Panc1 (cell line): ENCODE data around the gene ACADSB. TPM values are rescaled to one million over a fixed set of nuclear protein-coding genes. Genes with fewer than 3 reads are reported as not detected.

ENCODE experiments used
- ATAC-seq: fragments of 200-7000 bp; cut with Tn5 transposase; 2 replicates; pipeline ENCODE4 v1.9.1; 2020; ENCODE audit warnings: mild to moderate bottlenecking, moderate library complexity
- BruUV-seq: library from RNA; stranded (reverse); fragments of 400-500 nt; replicated peaks from 2 replicates; lab custom pipeline; 2021; lab: Mats Ljungman, UMichigan
- CTCF ChIA-PET: fragments of 300-600 bp; sonication (Branson Sonifier 250); formaldehyde crosslinking; loops from one replicate; lab custom pipeline; 2022; ENCODE audit warnings: antibody characterized with exemption; lab: Charles Lee
- POLR2A ChIA-PET: fragments of 300-600 bp; sonication (Branson Sonifier 250); formaldehyde crosslinking; loops from one replicate; lab custom pipeline; 2022; ENCODE audit warnings: antibody characterized with exemption; lab: Charles Lee
- DNase-seq: peaks from one replicate; pipeline ENCODE4 v3.0.0-alpha.2; 2010; ENCODE audit warnings: low read depth, low spot score
- H3K27ac ChIP-seq: 2 replicates; pipeline ENCODE4 v1.5.1; 2011; ENCODE audit warnings: mild to moderate bottlenecking, low read length, inconsistent platforms
- H3K27me3 ChIP-seq: fragments of 200-500 bp; sonication (Bioruptor generic); 2 replicates; pipeline ENCODE4 v1.6.0; 2014; ENCODE audit warnings: low read length, inconsistent platforms; ENCODE audit not compliant: control insufficient read depth, insufficient read depth
- H3K36me3 ChIP-seq: fragments of 200-500 bp; sonication (Bioruptor generic); 2 replicates; pipeline ENCODE4 v1.5.1; 2014; ENCODE audit warnings: inconsistent platforms, mild to moderate bottlenecking, low read length, moderate library complexity; ENCODE audit not compliant: control insufficient read depth, insufficient read depth
- H3K4me1 ChIP-seq: 2 replicates; pipeline ENCODE4 v1.5.1; 2011; ENCODE audit warnings: inconsistent platforms, mild to moderate bottlenecking, low read length, moderate library complexity; ENCODE audit not compliant: control insufficient read depth, insufficient read depth
- H3K4me3 ChIP-seq, 2 experiments: 2 replicates each; pipeline ENCODE4 v1.5.1; 2011 to 2012; ENCODE audit warnings: low read depth in 2 of 2, low read length in 2 of 2, mild to moderate bottlenecking in 2 of 2, inconsistent platforms in 1 of 2, moderate library complexity in 1 of 2
- H3K9me3 ChIP-seq: fragments of 200-500 bp; sonication (Bioruptor generic); 2 replicates; pipeline ENCODE4 v1.5.1; 2014; ENCODE audit warnings: low read depth, mild to moderate bottlenecking, inconsistent platforms, low read length, moderate library complexity; ENCODE audit not compliant: control insufficient read depth, insufficient read depth
- POLR2AphosphoS5 ChIP-seq: IDR thresholded peaks from 2 replicates; pipeline ENCODE4 v1.6.1; 2012; ENCODE audit warnings: mild to moderate bottlenecking, low read depth, low read length, moderate library complexity
- SIN3A ChIP-seq: IDR thresholded peaks from 2 replicates; pipeline ENCODE4 v1.6.1; 2012; ENCODE audit warnings: low read depth, mild to moderate bottlenecking, low read length, moderate library complexity, borderline replicate concordance; ENCODE audit not compliant: insufficient read depth
- TCF7L2 ChIP-seq: IDR thresholded peaks from 2 replicates; pipeline ENCODE4 v1.6.1; 2011; ENCODE audit warnings: mild to moderate bottlenecking, low read depth, low read length, inconsistent platforms
- in situ Hi-C: cut with HindIII; loops from 2 replicates; pipeline ENCODE4 v1.10.0; 2016; ENCODE audit warnings: low sequenced_read_pairs, low pct_unique_long_range_greater_than_20kb
- intact Hi-C: fragments of 100-400 bp; cut with micrococcal nuclease; formaldehyde crosslinking; loops from one replicate; pipeline ENCODE4 v1.10.0; 2022; ENCODE audit not compliant: unreplicated experiment
- total RNA-seq: library from RNA; stranded (reverse); gene quantifications from one replicate; pipeline ENCODE4 v1.2.1, GENCODE V29; 2021; ENCODE audit not compliant: unreplicated experiment
- TF ChIP-seq, protein P1 (sequence below): fragments of 450-650 bp; IDR thresholded peaks from 2 replicates; pipeline ENCODE4 v1.5.1; 2017; ENCODE audit warnings: mild to moderate bottlenecking
- TF ChIP-seq, protein P2 (sequence below), 2 experiments: IDR thresholded peaks; 2 replicates each; pipeline ENCODE4 v1.6.1; 2011 to 2012; ENCODE audit warnings: low read depth in 2 of 2, control low read depth in 1 of 2, low read length in 1 of 2, mild to moderate bottlenecking in 1 of 2, moderate library complexity in 1 of 2; ENCODE audit not compliant: insufficient read depth in 1 of 2

Gene ACADSB
- total RNA-seq, 1 experiment from 2014 or later = 19.2 TPM

DNA sequence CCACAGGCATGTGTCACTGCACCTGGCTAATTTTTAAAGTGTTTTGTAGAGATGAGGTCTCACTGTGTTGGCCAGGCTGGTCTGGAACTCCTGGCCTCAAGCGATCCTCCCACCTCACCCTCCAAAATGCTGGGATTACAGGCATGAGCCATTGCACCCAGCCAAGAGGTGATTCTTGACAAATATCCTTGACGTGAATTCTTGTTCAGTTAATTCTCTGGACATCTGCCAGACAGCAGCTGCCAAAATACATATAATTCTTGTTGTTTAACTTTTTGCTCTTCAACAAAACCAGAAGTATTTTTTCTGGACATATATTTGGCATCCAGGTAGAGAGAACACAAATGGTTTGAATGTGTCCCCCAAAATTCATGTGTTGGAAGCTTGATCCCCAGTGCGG lies 3.2 kb downstream of the ACADSB start:
- no peak for DNase-seq
- Histone ChIP-seq H3K4me1 (peaks cover 12% of the 10 kb centered on the region), H3K27me3 (no peaks in the 10 kb centered on the region), H3K36me3 (peaks cover 3% of the 10 kb centered on the region; the same call in 1 of the 2 replicates), H3K9me3 (no peaks in the 10 kb centered on the region), H3K4me3 (no peak overlapping the region), H3K27ac (no peak overlapping the region)
- TF ChIP-seq, protein P1, sequence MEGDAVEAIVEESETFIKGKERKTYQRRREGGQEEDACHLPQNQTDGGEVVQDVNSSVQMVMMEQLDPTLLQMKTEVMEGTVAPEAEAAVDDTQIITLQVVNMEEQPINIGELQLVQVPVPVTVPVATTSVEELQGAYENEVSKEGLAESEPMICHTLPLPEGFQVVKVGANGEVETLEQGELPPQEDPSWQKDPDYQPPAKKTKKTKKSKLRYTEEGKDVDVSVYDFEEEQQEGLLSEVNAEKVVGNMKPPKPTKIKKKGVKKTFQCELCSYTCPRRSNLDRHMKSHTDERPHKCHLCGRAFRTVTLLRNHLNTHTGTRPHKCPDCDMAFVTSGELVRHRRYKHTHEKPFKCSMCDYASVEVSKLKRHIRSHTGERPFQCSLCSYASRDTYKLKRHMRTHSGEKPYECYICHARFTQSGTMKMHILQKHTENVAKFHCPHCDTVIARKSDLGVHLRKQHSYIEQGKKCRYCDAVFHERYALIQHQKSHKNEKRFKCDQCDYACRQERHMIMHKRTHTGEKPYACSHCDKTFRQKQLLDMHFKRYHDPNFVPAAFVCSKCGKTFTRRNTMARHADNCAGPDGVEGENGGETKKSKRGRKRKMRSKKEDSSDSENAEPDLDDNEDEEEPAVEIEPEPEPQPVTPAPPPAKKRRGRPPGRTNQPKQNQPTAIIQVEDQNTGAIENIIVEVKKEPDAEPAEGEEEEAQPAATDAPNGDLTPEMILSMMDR = no peak
- CTCF ChIA-PET = interaction anchor here (1.3 kb wide), 1 partner anchor 10 kb away, joined by 4 read pairs; no protein-coding TSS in a partner anchor
- in situ Hi-C loops (no loop called here), intact Hi-C loops (no loop called here)
- no TSS peak for BruUV-seq
- POLR2A ChIA-PET = no interaction called here
- no peak for ATAC-seq

DNA sequence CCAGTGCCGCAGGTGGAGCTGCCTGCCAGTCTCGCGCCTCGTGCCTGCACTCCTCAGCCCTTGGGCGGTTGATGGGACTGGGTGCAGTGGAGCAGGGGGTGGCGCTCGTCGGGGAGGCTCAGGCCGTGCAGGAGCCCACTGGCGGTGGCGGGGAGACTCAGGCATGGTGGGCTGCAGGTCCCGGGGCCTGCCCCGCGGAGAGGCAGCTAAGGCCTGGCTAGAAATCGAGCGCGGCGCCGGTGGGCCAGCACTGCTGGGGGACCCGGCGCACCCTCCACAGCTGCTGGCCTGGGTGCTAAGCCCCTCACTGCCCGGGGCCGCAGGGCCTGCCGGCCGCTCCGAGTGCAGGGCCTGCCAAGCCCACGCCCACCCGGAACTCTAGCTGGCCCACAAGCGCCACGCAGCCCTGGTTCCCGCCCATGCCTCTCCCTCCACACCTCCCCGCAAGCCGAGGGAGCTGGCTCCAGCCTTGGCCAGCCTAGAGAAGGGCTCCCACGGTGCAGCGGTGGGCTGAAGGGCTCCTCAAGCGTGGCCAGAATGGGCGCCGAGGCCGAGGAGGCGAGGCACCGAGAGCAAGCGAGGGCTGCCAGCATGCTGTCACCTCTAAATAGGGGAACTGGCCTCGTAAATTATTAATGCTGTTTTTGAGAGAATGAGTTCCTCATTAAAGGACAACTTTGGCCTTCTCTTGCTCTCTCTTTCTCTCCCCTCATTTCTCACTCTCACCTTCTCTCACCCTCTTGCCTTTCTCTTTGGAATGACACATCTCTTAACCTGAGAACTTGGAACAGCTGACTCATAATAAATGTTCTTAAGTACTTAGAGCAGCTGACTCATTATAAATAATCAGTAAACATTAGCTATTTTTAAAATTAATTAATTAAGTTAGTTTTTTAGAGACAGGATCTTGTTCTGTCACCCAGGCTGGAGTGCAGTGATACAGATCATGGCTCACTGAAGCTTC lies 4.9 kb downstream of the ACADSB start:
- Histone ChIP-seq H3K36me3 (peaks cover 3% of the 10 kb centered on the region; the same call in 1 of the 2 replicates), H3K4me1 (peaks cover 7% of the 10 kb centered on the region), H3K9me3 (no peaks in the 10 kb centered on the region), H3K4me3 (no peak overlapping the region), H3K27me3 (no peaks in the 10 kb centered on the region), H3K27ac (no peak overlapping the region)
- CTCF ChIA-PET = no interaction called here
- in situ Hi-C loops = no loop called here
- no TSS peak for BruUV-seq
- POLR2A ChIA-PET = no interaction called here
- TF ChIP-seq SIN3A = no peak
- TF ChIP-seq, protein P1 = no peak
- TF ChIP-seq TCF7L2 = no peak
- TF ChIP-seq POLR2AphosphoS5 = no peak
- TF ChIP-seq, protein P2, sequence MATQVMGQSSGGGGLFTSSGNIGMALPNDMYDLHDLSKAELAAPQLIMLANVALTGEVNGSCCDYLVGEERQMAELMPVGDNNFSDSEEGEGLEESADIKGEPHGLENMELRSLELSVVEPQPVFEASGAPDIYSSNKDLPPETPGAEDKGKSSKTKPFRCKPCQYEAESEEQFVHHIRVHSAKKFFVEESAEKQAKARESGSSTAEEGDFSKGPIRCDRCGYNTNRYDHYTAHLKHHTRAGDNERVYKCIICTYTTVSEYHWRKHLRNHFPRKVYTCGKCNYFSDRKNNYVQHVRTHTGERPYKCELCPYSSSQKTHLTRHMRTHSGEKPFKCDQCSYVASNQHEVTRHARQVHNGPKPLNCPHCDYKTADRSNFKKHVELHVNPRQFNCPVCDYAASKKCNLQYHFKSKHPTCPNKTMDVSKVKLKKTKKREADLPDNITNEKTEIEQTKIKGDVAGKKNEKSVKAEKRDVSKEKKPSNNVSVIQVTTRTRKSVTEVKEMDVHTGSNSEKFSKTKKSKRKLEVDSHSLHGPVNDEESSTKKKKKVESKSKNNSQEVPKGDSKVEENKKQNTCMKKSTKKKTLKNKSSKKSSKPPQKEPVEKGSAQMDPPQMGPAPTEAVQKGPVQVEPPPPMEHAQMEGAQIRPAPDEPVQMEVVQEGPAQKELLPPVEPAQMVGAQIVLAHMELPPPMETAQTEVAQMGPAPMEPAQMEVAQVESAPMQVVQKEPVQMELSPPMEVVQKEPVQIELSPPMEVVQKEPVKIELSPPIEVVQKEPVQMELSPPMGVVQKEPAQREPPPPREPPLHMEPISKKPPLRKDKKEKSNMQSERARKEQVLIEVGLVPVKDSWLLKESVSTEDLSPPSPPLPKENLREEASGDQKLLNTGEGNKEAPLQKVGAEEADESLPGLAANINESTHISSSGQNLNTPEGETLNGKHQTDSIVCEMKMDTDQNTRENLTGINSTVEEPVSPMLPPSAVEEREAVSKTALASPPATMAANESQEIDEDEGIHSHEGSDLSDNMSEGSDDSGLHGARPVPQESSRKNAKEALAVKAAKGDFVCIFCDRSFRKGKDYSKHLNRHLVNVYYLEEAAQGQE (IDR thresholded peaks at IDR 0.05; ENCODE audit: insufficient read depth in 1 of 2, low read depth in 2 of 2, low read length in 1 of 2) = no peak
- intact Hi-C loops = no loop called here
- no peak for DNase-seq
- ATAC-seq = no peak
